HCT116 (cell line): ENCODE data around the gene DCAF5. TPM values are rescaled to one million over a fixed set of nuclear protein-coding genes. Genes with fewer than 3 reads are reported as not detected.

Experiments used
- ATAC-seq: fragments of 200-7000 bp; cut with Tn5 transposase; 2 replicates; pipeline ENCODE4 v1.9.1; 2020; ENCODE audit warnings: mild to moderate bottlenecking, moderate library complexity
- BruUV-seq: library from RNA; stranded (reverse); fragments of 400-500 nt; replicated peaks from 2 replicates; lab custom pipeline; 2021; lab: Mats Ljungman, UMichigan
- CTCF ChIA-PET: fragments of 300-600 bp; sonication (Branson Sonifier 250); formaldehyde crosslinking; loops from one replicate; lab custom pipeline; 2021; ENCODE audit warnings: antibody characterized with exemption; lab: Charles Lee
- POLR2A ChIA-PET: fragments of 300-600, 350-600 bp; sonication (Branson Sonifier 250); formaldehyde crosslinking; loops from one replicate; lab custom pipeline; 2021; ENCODE audit warnings: antibody characterized with exemption; lab: Charles Lee
- RAD21 ChIA-PET, 2 experiments: fragments of 300-600 bp; sonication (Branson Sonifier 250); formaldehyde crosslinking; loops; one replicate each; lab custom pipeline; 2023; ENCODE audit warnings: low total read pairs in 2 of 2; ENCODE audit not compliant: uncharacterized antibody in 2 of 2, unreplicated experiment in 2 of 2, low non-redundant PET in 1 of 2; lab: Charles Lee
- DNase-seq: peaks from one replicate; pipeline ENCODE4 v3.0.0-alpha.2; 2010; ENCODE audit warnings: low read depth, low spot score
- H2AFZ ChIP-seq: fragments of 200-600 bp; shearing (Covaris generic), sonication (generic); 2 replicates; pipeline ENCODE4 v1.6.1; 2017; ENCODE audit warnings: low read depth, mixed run types, mixed read lengths, antibody characterized with exemption, low read length; ENCODE audit not compliant: poor library complexity, severe bottlenecking
- H3K27ac ChIP-seq: 2 replicates; pipeline ENCODE4 v1.5.1; 2012; ENCODE audit warnings: low read depth, low read length
- H3K27me3 ChIP-seq: fragments of 200-600 bp; sonication (generic); 2 replicates; pipeline ENCODE4 v1.6.1; 2016; ENCODE audit warnings: mixed run types, low read length, mixed read lengths; ENCODE audit not compliant: insufficient read depth
- H3K36me3 ChIP-seq, 2 experiments: fragments of 200-500 bp in 1 of 2; fragments of 200-600 bp in 1 of 2; sonication (Bioruptor generic) in 1 of 2; sonication (generic) in 1 of 2; 2 replicates each; pipeline versions ENCODE4 v1.5.1 to v1.6.1; 2014 to 2016; ENCODE audit warnings: low read length in 2 of 2, inconsistent platforms in 1 of 2, mixed read lengths in 1 of 2, mixed run types in 1 of 2; ENCODE audit not compliant: insufficient read depth in 2 of 2, control insufficient read depth in 1 of 2
- H3K4me1 ChIP-seq, 2 experiments: fragments of 200-600 bp in 1 of 2; sonication (generic) in 1 of 2; 2 replicates each; pipeline versions ENCODE4 v1.5.1 to v1.6.1; 2012 to 2017; ENCODE audit warnings: low read length in 2 of 2, inconsistent platforms in 1 of 2, mild to moderate bottlenecking in 1 of 2, mixed read lengths in 1 of 2, mixed run types in 1 of 2, moderate library complexity in 1 of 2; ENCODE audit not compliant: insufficient read depth in 2 of 2, control insufficient read depth in 1 of 2
- H3K4me2 ChIP-seq: fragments of 200-600 bp; sonication (generic); 2 replicates; pipeline ENCODE4 v1.6.1; 2017; ENCODE audit warnings: mixed run types, low read length, mixed read lengths
- H3K4me3 ChIP-seq, 2 experiments: fragments of 200-600 bp in 1 of 2; sonication (generic) in 1 of 2; replicated peaks in 1 of 2; 2 replicates each; pipeline ENCODE4 v1.5.1; 2011 to 2016; ENCODE audit warnings: low read length in 2 of 2, control low read depth in 1 of 2, low read depth in 1 of 2, mild to moderate bottlenecking in 1 of 2, mixed read lengths in 1 of 2, mixed run types in 1 of 2
- H3K79me2 ChIP-seq: fragments of 200-600 bp; sonication (generic); 2 replicates; pipeline ENCODE4 v1.6.1; 2017; ENCODE audit warnings: mild to moderate bottlenecking, mixed run types, low read length, moderate library complexity, mixed read lengths; ENCODE audit not compliant: insufficient read depth
- H3K9ac ChIP-seq: fragments of 200-600 bp; sonication (generic); 2 replicates; pipeline ENCODE4 v1.6.1; 2016; ENCODE audit warnings: low read length, mixed read lengths
- H3K9me2 ChIP-seq: fragments of 200-600 bp; sonication (generic), shearing (Covaris generic); 2 replicates; pipeline ENCODE4 v1.6.1; 2017; ENCODE audit warnings: mixed run types, mild to moderate bottlenecking, moderate library complexity; ENCODE audit not compliant: insufficient read depth
- H3K9me3 ChIP-seq, 2 experiments: fragments of 200-500 bp in 1 of 2; fragments of 200-600 bp in 1 of 2; sonication (Bioruptor generic) in 1 of 2; sonication (generic) in 1 of 2; 2 replicates each; pipeline ENCODE4 v1.6.1; 2014 to 2017; ENCODE audit warnings: low read length in 2 of 2, mixed read lengths in 2 of 2, inconsistent platforms in 1 of 2, low read depth in 1 of 2, mild to moderate bottlenecking in 1 of 2, mixed run types in 1 of 2, moderate library complexity in 1 of 2; ENCODE audit not compliant: control insufficient read depth in 1 of 2, insufficient read depth in 1 of 2
- H4K20me1 ChIP-seq: fragments of 200-600 bp; sonication (generic), shearing (Covaris generic); 2 replicates; pipeline ENCODE4 v1.6.1; 2017; ENCODE audit warnings: mixed run types, mild to moderate bottlenecking, moderate library complexity; ENCODE audit not compliant: insufficient read depth
- EZH2 ChIP-seq: fragments of 200-600 bp; sonication (generic); IDR thresholded peaks from 2 replicates; pipeline ENCODE4 v1.6.1; 2017; ENCODE audit warnings: antibody characterized with exemption, mixed run types
- FOSL1 ChIP-seq: IDR thresholded peaks from 2 replicates; pipeline ENCODE4 v1.6.1; 2012; ENCODE audit warnings: low read depth
- RAD21 ChIP-seq: IDR thresholded peaks from 2 replicates; pipeline ENCODE4 v1.6.1; 2012; ENCODE audit warnings: low read depth, mild to moderate bottlenecking
- SIN3A ChIP-seq: IDR thresholded peaks from 2 replicates; pipeline ENCODE4 v1.6.1; 2012; ENCODE audit warnings: low read depth
- SRF ChIP-seq: IDR thresholded peaks from 2 replicates; pipeline ENCODE4 v1.6.1; 2012; ENCODE audit warnings: low read depth
- TCF7L2 ChIP-seq: IDR thresholded peaks from 2 replicates; pipeline ENCODE4 v1.7.0; 2011; ENCODE audit warnings: borderline replicate concordance, inconsistent platforms; ENCODE audit not compliant: insufficient read depth, insufficient read length; ENCODE audit errors: extremely low read depth
- ZNF274 ChIP-seq: fragments of 200-500 bp; sonication (Bioruptor generic); IDR thresholded peaks from 2 replicates; pipeline ENCODE4 v1.6.1; 2014; ENCODE audit warnings: mild to moderate bottlenecking, low read depth, low read length, inconsistent platforms
- intact Hi-C: fragments of 100-400 bp; cut with micrococcal nuclease; formaldehyde crosslinking; loops from 2 replicates; pipeline ENCODE4 v1.10.0; 2022
- total RNA-seq: library from RNA; stranded (reverse); gene quantifications from one replicate; pipeline ENCODE4 v1.2.1, GENCODE V29; 2021; ENCODE audit not compliant: unreplicated experiment

DCAF5 gene
- total RNA-seq, 1 experiment from 2014 or later = 27.1 TPM

- Histone ChIP-seq H3K9ac (no peak overlapping the region), H4K20me1 (no peaks in the 10 kb centered on the region), H3K27me3 (no peaks in the 10 kb centered on the region), H3K79me2 (no peaks in the 10 kb centered on the region), H3K36me3 (no peaks in the 10 kb centered on the region), H3K27ac (no peak overlapping the region), H3K9me2 (no peaks in the 10 kb centered on the region), H2AFZ (no peak overlapping the region), H3K4me2 (no peak overlapping the region), H3K4me1 (no peaks in the 10 kb centered on the region), H3K9me3 (no peaks in the 10 kb centered on the region), H3K4me3 (no peak overlapping the region)
- ChIA-PET POLR2A (no interaction called here), CTCF (interaction anchor here (1.2 kb wide), 1 partner anchor 56 kb away, joined by 3 read pairs; no protein-coding TSS in a partner anchor), RAD21 (no interaction called here)
- ATAC-seq (no peak), DNase-seq (no peak)
- no TSS peak for BruUV-seq
- TF ChIP-seq TCF7L2 = no peak
- TF ChIP-seq EZH2 = no peak
- no peak for TF ChIP-seq ZNF274
- TF ChIP-seq SRF = no peak
- intact Hi-C loops = no loop called here
Observed at GRCh38 chr14:69044965-69045555, 107.9 kb downstream of the DCAF5 start.

- Histone ChIP-seq H3K9me2 (no peaks in the 10 kb centered on the region), H4K20me1 (no peaks in the 10 kb centered on the region), H3K27me3 (no peaks in the 10 kb centered on the region), H2AFZ (no peak overlapping the region), H3K4me2 (no peak overlapping the region)
- RAD21 ChIA-PET = no interaction called here
- no peak for ATAC-seq
- POLR2A ChIA-PET = no interaction called here
- CTCF ChIA-PET = interaction anchor here (1.2 kb wide), 1 partner anchor 57 kb away, joined by 3 read pairs; no protein-coding TSS in a partner anchor
- intact Hi-C loops = no loop called here
- TF ChIP-seq SIN3A = no peak
- TF ChIP-seq FOSL1 = no peak
- no peak for TF ChIP-seq RAD21
- TF ChIP-seq, all 23 proteins: peak for 0
- Histone ChIP-seq H3K36me3 (no peaks in the 10 kb centered on the region), H3K9ac (no peak overlapping the region), H3K4me3 (no peak overlapping the region), H3K4me1 (peaks cover 3 to 5% of the 10 kb centered on the region in 2 experiments; a peak in 3 of 4 replicates), H3K9me3 (no peaks in the 10 kb centered on the region), H3K27ac (no peak overlapping the region), H3K79me2 (no peaks in the 10 kb centered on the region)
- BruUV-seq = no TSS peak
- DNase-seq = no peak
Observed at GRCh38 chr14:69044296-69044695, 108.6 kb downstream of the DCAF5 start.
